ENCODE results near the gene AFAP1L1.

GRCh38 chr5:149371296-149371962 is 99.8 kb downstream of the AFAP1L1 start:
- TF ChIP-seq CSRNP3 (CRISPR knock-in tag; IDR thresholded peaks at IDR 0.05) (no peak), ZC3H10 (CRISPR knock-in tag; IDR thresholded peaks at IDR 0.05) (no peak), ZNF70 (CRISPR knock-in tag; IDR thresholded peaks at IDR 0.05) (no peak)
